EL (cell line): Measurements from ENCODE around the gene INTS3.

Source experiments
- DNase-seq: peaks from one replicate; pipeline ENCODE4 v3.0.0-alpha.2; 2016

Gene INTS3

GRCh38 chr1:153799016-153799415, 71.2 kb downstream of the INTS3 start:
- DNase-seq = no peak

DNA sequence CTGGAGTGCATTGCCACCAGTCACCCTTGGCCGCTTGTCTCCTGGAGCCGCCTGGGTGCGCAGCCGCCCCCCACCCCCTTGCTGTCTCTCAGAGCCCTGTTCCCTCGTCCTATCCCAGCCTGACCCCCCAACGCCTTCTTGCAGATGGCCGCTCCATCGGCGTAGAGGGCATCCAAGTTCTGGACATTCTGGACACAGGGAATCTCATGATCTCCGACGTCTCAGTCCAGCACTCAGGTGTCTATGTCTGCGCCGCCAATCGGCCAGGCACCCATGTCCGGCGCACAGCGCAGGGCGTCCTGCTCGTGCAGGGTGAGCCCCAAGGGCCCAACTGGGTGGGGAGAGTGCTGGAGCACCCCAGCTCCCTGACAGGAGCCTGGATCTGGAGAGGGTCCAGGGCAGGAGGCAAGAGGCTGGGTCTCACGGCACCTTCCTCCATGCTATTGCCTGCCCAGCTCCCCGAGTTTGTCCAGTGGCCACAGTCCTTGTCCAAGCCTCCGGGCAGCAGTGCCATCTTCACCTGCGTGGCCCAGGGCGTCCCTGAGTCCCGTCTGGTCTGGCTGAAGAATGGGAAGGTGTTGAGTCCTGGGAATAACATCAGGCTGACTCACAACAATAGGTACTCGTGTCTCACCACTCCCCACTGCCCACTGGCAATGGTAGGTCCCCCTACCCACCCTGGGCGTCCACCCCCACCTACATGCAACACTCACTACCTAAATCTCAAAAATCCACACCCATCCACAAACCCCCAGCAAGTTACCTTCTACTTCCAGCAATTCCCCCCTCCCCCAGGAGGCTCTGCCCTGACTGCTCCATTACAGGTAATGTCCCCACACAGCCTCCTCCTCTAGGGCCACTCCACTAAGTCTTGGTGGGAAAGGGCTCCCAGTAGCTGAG, 72.0 kb downstream of the INTS3 start:
- no peak for DNase-seq

DNA sequence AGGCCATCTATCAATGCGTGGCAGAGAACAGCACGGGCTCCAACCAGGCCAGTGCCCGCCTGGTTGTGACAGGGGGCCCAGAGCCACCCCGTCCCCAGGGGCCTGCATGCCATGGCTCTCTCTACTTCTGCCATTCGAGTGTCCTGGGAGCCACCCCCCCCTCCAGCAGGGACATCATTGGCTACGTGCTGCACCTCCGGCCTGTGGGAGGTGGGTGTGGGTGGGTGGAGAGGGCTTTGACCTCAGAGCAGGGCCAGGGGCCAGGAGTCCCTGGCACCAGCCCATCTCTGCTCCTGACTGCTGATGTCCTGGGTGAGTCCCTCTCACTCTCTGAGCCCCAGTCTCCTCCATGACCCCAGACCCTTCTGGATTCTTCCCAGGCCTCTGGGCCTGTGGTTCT, 72.7 kb downstream of the INTS3 start:
- no peak for DNase-seq

DNA sequence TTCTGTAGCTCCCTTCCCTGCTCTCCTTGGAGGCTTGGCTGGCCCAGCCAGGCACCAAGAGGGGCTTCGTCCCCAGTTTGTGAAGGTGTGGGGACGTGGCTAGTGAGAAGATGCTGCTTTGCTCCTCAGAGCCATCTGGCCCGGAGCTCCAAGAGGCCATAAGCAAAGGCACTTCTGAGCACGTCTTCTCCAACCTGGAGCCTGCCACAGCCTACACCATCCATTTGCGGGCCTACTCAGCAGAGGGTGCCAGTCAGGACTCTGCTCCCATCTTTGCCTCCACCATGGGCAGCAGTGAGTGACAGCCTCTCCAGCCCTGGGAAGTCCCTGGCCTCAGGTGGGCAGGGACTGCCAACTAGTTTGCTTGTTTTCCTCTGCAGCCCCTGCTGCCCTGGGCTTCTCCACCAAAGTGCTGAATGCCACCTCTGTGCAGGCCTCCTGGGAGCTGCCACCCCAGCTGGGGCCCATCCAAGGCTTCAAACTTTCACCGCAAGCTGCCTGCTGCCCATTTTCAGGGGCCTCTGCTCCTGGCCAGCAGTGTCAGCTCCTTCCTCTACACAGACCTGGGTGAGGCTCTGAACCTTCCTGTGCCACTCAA, 73.3 kb downstream of the INTS3 start:
- DNase-seq = no peak

- DNase-seq = no peak
Observed at GRCh38 chr1:153801786-153802697, 74.2 kb downstream of the INTS3 start.

DNA sequence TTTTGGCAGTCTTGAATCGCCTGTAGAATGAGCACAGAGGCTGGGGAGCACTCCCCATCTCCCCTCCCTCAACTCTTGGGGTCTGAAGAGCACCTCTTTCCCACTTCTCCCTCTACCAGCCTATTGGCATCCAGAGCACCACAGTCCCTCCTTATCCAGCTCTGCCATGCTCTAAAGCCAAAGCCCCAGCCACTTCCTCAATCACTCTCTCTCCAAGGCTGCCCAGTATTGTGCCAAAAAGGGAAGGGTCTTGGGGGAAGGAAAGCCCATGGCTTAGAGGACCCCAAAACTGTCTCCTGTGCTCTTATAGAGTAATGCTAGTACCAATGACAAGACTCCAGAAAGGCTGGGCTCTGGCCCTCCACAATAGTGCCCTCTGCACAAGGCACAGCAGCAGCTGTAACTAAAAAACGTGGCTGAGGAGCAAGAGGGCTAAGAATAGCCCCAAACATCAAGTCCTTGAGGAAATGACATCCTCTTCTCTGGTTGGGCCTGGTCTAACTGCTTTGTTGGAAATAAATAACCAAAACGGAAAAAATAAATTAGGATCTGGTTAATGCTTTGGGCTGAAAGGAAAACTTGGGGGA, 75.7 kb downstream of the INTS3 start:
- no peak for DNase-seq

DNA sequence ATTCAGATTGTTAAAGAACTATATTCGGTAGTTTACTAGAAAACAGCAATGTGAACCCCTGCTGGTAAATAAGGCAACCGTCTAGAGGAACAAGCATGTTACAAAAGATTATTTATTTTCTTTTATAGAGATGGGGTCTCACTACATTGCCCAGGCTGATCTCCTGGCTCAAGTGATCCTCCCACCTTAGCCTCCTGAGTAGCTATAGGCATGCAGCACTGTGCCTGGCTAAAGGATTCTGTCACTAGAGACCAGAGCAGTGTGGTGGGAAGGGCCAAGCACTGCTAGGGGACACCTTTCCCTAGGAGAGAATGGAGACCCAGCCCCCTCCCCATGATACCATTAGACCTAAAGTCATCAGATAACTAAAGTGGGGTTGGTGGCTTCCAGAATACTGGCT, 76.3 kb downstream of the INTS3 start:
- DNase-seq = no peak

- peak; percentile 86 for DNase-seq
Observed at GRCh38 chr1:153805042-153805745, 77.3 kb downstream of the INTS3 start.

DNA sequence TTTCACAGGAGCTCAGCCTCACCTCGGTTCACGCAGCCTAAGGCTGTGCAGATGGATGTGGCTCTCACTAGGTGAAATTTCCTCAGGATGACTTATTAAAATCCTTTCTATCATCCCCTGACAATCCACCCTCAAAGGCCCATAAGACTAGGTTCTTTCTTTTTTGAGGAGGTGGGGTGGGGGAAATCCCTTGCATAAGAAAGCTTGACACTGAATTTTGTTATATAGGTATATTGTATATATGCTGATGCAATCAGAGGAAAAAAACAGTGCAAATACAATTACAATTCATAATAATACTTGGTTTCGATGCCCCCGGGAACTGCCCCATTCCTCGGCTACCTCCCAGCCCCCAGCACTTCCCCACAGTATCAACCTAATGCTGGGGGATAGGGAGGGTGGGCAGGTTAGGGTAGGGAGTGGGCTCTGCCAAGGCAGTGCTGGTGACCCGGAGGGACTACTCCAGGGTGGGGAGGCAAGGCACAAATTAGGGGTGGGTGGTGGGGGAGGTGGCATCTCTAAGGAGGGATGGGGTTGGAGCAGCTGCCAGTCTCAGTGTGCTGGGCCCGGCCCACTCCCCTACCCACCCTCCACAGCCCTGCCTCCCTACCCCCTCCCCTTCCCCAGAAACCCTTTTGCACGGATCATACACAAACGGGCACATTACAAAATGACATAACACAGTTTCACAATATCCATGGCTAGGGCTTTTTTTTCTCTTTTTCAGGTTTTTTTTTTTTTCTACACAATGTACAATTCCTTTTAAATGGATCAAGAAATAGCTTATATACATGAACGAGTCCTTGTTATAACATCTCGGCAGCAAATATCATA, 78.3 kb downstream of the INTS3 start:
- DNase-seq = no peak

- no peak for DNase-seq
Observed at GRCh38 chr1:153816283-153816889, 88.5 kb downstream of the INTS3 start.

GRCh38 chr1:153818876-153819275, 91.0 kb downstream of the INTS3 start:
- DNase-seq = no peak
